NCI-H748 (cell line): ENCODE data around the gene MISP.
"Not testable (repeated sequence)": the region's sequence is repeated elsewhere in the genome, so short reads cannot be mapped to it uniquely, and the experiment has no call there.

Experiments
- DNase-seq: peaks from one replicate; lab custom pipeline; 2025; ENCODE audit not compliant: unreplicated experiment; lab: John Stamatoyannopoulos, UW

MISP gene

GRCh38 chr19:723247-723646, 27.7 kb upstream of the MISP start:
- no peak for DNase-seq

GRCh38 chr19:723714-724113, 27.2 kb upstream of the MISP start:
- no peak for DNase-seq

- no peak for DNase-seq
Observed at GRCh38 chr19:725461-726089, 25.3 kb upstream of the MISP start.

GRCh38 chr19:726993-727956, 23.6 kb upstream of the MISP start:
- no peak for DNase-seq

GRCh38 chr19:728011-728410, 22.9 kb upstream of the MISP start:
- DNase-seq = no peak

GRCh38 chr19:729564-729963, 21.3 kb upstream of the MISP start:
- not testable (repeated sequence) for DNase-seq

- DNase-seq = no peak
Observed at GRCh38 chr19:729965-730668, 20.8 kb upstream of the MISP start.

- DNase-seq = no peak
Observed at GRCh38 chr19:731000-731399, 19.9 kb upstream of the MISP start.

- DNase-seq = no peak
Observed at GRCh38 chr19:732148-733069, 18.5 kb upstream of the MISP start.

GRCh38 chr19:734716-735115, 16.2 kb upstream of the MISP start:
- DNase-seq = no peak

GRCh38 chr19:736125-736524, 14.8 kb upstream of the MISP start:
- DNase-seq = no peak

GRCh38 chr19:737591-738093, 13.3 kb upstream of the MISP start:
- peak; percentile 25 for DNase-seq

- no peak for DNase-seq
Observed at GRCh38 chr19:738509-739128, 12.3 kb upstream of the MISP start.

GRCh38 chr19:739998-740715, 10.8 kb upstream of the MISP start:
- no peak for DNase-seq

GRCh38 chr19:740816-741505, 10.0 kb upstream of the MISP start:
- not testable (repeated sequence) for DNase-seq

- no peak for DNase-seq
Observed at GRCh38 chr19:741506-742131, 9.3 kb upstream of the MISP start.

- no peak for DNase-seq
Observed at GRCh38 chr19:742540-743075, 8.3 kb upstream of the MISP start.

- DNase-seq = peak; percentile 64
Observed at GRCh38 chr19:743168-743687, 7.7 kb upstream of the MISP start.
